Measurements from ENCODE around the gene PDE2A.

PDE2A gene

GRCh38 chr11:72634016-72634415 lies 40.2 kb downstream of the PDE2A start:
- no peak overlapping the region for H3K9ac ChIP-seq (ENCODE audit: low read length)
- peaks cover 29% of the 10 kb centered on the region for H3K27me3 ChIP-seq (ENCODE audit: control insufficient read depth, insufficient read depth, low read length)
- H3K27ac ChIP-seq (ENCODE audit: low read depth, low read length) = no peak overlapping the region

GRCh38 chr11:72633068-72633467 lies 41.2 kb downstream of the PDE2A start:
- H3K27ac ChIP-seq (ENCODE audit: low read depth, low read length) = no peak overlapping the region

More at GRCh38 chr11:72634016-72634415, 40.2 kb downstream of the PDE2A start:
- Histone ChIP-seq H3K9me3 (ENCODE audit: control insufficient read depth, insufficient read depth, low read depth, low read length) (no peaks in the 10 kb centered on the region), H3K36me3 (ENCODE audit: control insufficient read depth, insufficient read depth, low read length) (no peaks in the 10 kb centered on the region), H3K4me1 (ENCODE audit: control insufficient read depth, insufficient read depth, low read length) (peaks cover 52% of the 10 kb centered on the region), H3K4me3 (ENCODE audit: low read depth, low read length) (no peak overlapping the region)

GRCh38 chr11:72631806-72632731 lies 42.2 kb downstream of the PDE2A start:
- H3K4me3 ChIP-seq (ENCODE audit: low read depth, low read length) = no peak overlapping the region
- no peak overlapping the region for H3K9ac ChIP-seq (ENCODE audit: low read length)
- H3K9me3 ChIP-seq (ENCODE audit: control insufficient read depth, insufficient read depth, low read depth, low read length) = no peaks in the 10 kb centered on the region
- H3K27me3 ChIP-seq (ENCODE audit: control insufficient read depth, insufficient read depth, low read length) = peaks cover 10% of the 10 kb centered on the region; the same call in 1 of the 2 replicates
- no peaks in the 10 kb centered on the region for H3K36me3 ChIP-seq (ENCODE audit: control insufficient read depth, insufficient read depth, low read length)
- H3K4me1 ChIP-seq (ENCODE audit: control insufficient read depth, insufficient read depth, low read length) = peaks cover 46% of the 10 kb centered on the region; the same call in 1 of the 2 replicates
- H3K27ac ChIP-seq (ENCODE audit: low read depth, low read length) = no peak overlapping the region

More at GRCh38 chr11:72633068-72633467, 41.2 kb downstream of the PDE2A start:
- H3K9me3 ChIP-seq (ENCODE audit: control insufficient read depth, insufficient read depth, low read depth, low read length) = no peaks in the 10 kb centered on the region
- no peak overlapping the region for H3K4me3 ChIP-seq (ENCODE audit: low read depth, low read length)
- peaks cover 52% of the 10 kb centered on the region for H3K4me1 ChIP-seq (ENCODE audit: control insufficient read depth, insufficient read depth, low read length)
- no peaks in the 10 kb centered on the region for H3K36me3 ChIP-seq (ENCODE audit: control insufficient read depth, insufficient read depth, low read length)
- H3K9ac ChIP-seq (ENCODE audit: low read length) = no peak overlapping the region
- peaks cover 20% of the 10 kb centered on the region for H3K27me3 ChIP-seq (ENCODE audit: control insufficient read depth, insufficient read depth, low read length)

- Histone ChIP-seq H3K9ac (ENCODE audit: low read length) (no peak overlapping the region), H3K27me3 (ENCODE audit: control insufficient read depth, insufficient read depth, low read length) (peaks cover 6% of the 10 kb centered on the region; the same call in 1 of the 2 replicates), H3K4me3 (ENCODE audit: low read depth, low read length) (no peak overlapping the region), H3K4me1 (ENCODE audit: control insufficient read depth, insufficient read depth, low read length) (peaks cover 43% of the 10 kb centered on the region; the same call in 1 of the 2 replicates), H3K9me3 (ENCODE audit: control insufficient read depth, insufficient read depth, low read depth, low read length) (no peaks in the 10 kb centered on the region), H3K36me3 (ENCODE audit: control insufficient read depth, insufficient read depth, low read length) (no peaks in the 10 kb centered on the region), H3K27ac (ENCODE audit: low read depth, low read length) (no peak overlapping the region)
Observed at GRCh38 chr11:72630104-72630852, 43.9 kb downstream of the PDE2A start.

- peaks cover 6% of the 10 kb centered on the region; the same call in 1 of the 2 replicates for H3K27me3 ChIP-seq (ENCODE audit: control insufficient read depth, insufficient read depth, low read length)
- H3K9ac ChIP-seq (ENCODE audit: low read length) = no peak overlapping the region
- no peaks in the 10 kb centered on the region for H3K9me3 ChIP-seq (ENCODE audit: control insufficient read depth, insufficient read depth, low read depth, low read length)
- no peak overlapping the region for H3K4me3 ChIP-seq (ENCODE audit: low read depth, low read length)
- H3K4me1 ChIP-seq (ENCODE audit: control insufficient read depth, insufficient read depth, low read length) = peaks cover 35% of the 10 kb centered on the region; the same call in 1 of the 2 replicates
- no peaks in the 10 kb centered on the region for H3K36me3 ChIP-seq (ENCODE audit: control insufficient read depth, insufficient read depth, low read length)
- H3K27ac ChIP-seq (ENCODE audit: low read depth, low read length) = no peak overlapping the region
Observed at GRCh38 chr11:72629266-72629665, 45.0 kb downstream of the PDE2A start.

GRCh38 chr11:72627594-72628281 lies 46.5 kb downstream of the PDE2A start:
- Histone ChIP-seq H3K9ac (ENCODE audit: low read length) (no peak overlapping the region), H3K36me3 (ENCODE audit: control insufficient read depth, insufficient read depth, low read length) (no peaks in the 10 kb centered on the region), H3K4me3 (ENCODE audit: low read depth, low read length) (no peak overlapping the region), H3K27me3 (ENCODE audit: control insufficient read depth, insufficient read depth, low read length) (peaks cover 5% of the 10 kb centered on the region; the same call in 1 of the 2 replicates), H3K4me1 (ENCODE audit: control insufficient read depth, insufficient read depth, low read length) (peaks cover 21% of the 10 kb centered on the region; the same call in 1 of the 2 replicates), H3K27ac (ENCODE audit: low read depth, low read length) (no peak overlapping the region), H3K9me3 (ENCODE audit: control insufficient read depth, insufficient read depth, low read depth, low read length) (no peaks in the 10 kb centered on the region)

GRCh38 chr11:72626414-72626936 lies 47.7 kb downstream of the PDE2A start:
- H3K9ac ChIP-seq (ENCODE audit: low read length) = no peak overlapping the region

GRCh38 chr11:72625691-72626413 lies 48.4 kb downstream of the PDE2A start:
- Histone ChIP-seq H3K4me3 (ENCODE audit: low read depth, low read length) (no peak overlapping the region), H3K9ac (ENCODE audit: low read length) (no peak overlapping the region), H3K27ac (ENCODE audit: low read depth, low read length) (no peak overlapping the region), H3K4me1 (ENCODE audit: control insufficient read depth, insufficient read depth, low read length) (peaks cover 14% of the 10 kb centered on the region), H3K9me3 (ENCODE audit: control insufficient read depth, insufficient read depth, low read depth, low read length) (no peaks in the 10 kb centered on the region), H3K36me3 (ENCODE audit: control insufficient read depth, insufficient read depth, low read length) (no peaks in the 10 kb centered on the region), H3K27me3 (ENCODE audit: control insufficient read depth, insufficient read depth, low read length) (peaks cover 5% of the 10 kb centered on the region; the same call in 1 of the 2 replicates)

More at GRCh38 chr11:72626414-72626936, 47.7 kb downstream of the PDE2A start:
- Histone ChIP-seq H3K27ac (ENCODE audit: low read depth, low read length) (no peak overlapping the region), H3K4me1 (ENCODE audit: control insufficient read depth, insufficient read depth, low read length) (peaks cover 13% of the 10 kb centered on the region; the same call in 1 of the 2 replicates), H3K4me3 (ENCODE audit: low read depth, low read length) (no peak overlapping the region), H3K36me3 (ENCODE audit: control insufficient read depth, insufficient read depth, low read length) (no peaks in the 10 kb centered on the region), H3K9me3 (ENCODE audit: control insufficient read depth, insufficient read depth, low read depth, low read length) (no peaks in the 10 kb centered on the region), H3K27me3 (ENCODE audit: control insufficient read depth, insufficient read depth, low read length) (peaks cover 5% of the 10 kb centered on the region; the same call in 1 of the 2 replicates)

- Histone ChIP-seq H3K9ac (ENCODE audit: low read length) (no peak overlapping the region), H3K36me3 (ENCODE audit: control insufficient read depth, insufficient read depth, low read length) (no peaks in the 10 kb centered on the region), H3K4me3 (ENCODE audit: low read depth, low read length) (no peak overlapping the region), H3K4me1 (ENCODE audit: control insufficient read depth, insufficient read depth, low read length) (peaks cover 16% of the 10 kb centered on the region), H3K9me3 (ENCODE audit: control insufficient read depth, insufficient read depth, low read depth, low read length) (no peaks in the 10 kb centered on the region), H3K27me3 (ENCODE audit: control insufficient read depth, insufficient read depth, low read length) (peaks cover 5% of the 10 kb centered on the region; the same call in 1 of the 2 replicates), H3K27ac (ENCODE audit: low read depth, low read length) (no peak overlapping the region)
Observed at GRCh38 chr11:72624496-72625201, 49.6 kb downstream of the PDE2A start.

Data from HUES6 (cell line).